NCI-H510A treated with DMSO at 0.1 percent for 48 hours (cell line): ENCODE results near the gene PPFIA1.
"Not testable (repeated sequence)": the region's sequence is repeated elsewhere in the genome, so short reads cannot be mapped to it uniquely, and the experiment has no call there.

Source experiments
- DNase-seq: peaks from one replicate; lab custom pipeline; 2025; lab: John Stamatoyannopoulos, UW

PPFIA1 gene

GRCh38 chr11:70359451-70360205 is 89.1 kb downstream of the PPFIA1 start:
- no peak for DNase-seq

DNA sequence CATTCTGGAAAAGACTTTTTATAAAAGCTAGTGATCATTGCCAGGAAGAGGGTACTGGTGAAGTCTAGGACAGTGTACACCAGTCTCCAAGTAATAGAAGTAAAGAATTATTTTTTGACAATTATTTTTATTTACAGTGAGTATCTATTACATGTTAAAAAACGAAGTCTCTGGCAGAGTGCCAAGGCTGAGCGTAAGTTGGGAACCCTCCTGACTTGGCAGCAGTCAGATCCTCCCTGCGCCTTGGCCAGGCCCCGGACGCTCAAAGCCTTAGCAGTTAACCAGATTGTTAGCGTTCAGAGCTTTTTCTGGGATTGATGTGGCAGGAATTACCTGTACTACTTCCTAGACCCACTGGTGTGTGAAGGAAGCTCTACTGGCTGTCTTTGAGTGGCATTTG is 89.7 kb downstream of the PPFIA1 start:
- DNase-seq = no peak

DNA sequence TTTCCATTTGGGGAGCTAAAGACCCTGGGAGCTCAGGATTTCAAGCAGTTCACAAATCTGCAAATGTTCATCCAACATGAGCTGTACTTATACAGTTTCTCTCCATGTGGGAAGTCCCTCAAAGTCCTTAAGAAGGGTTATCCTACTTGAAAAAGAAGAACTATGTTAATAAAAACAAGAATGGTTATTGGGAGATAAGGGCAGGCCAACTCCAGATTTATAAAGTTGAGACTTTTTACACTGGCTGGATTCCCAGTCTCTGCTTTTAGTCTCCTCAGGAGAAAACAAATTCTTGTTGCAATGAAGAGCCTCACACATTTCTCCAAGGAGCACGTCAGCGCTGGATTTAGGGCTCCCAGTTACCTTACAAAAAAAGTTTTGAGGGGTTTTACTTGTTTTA is 93.7 kb downstream of the PPFIA1 start:
- DNase-seq = no peak

GRCh38 chr11:70364745-70365543 is 94.5 kb downstream of the PPFIA1 start:
- DNase-seq = no peak

- DNase-seq = no peak
These were observed 95.0 kb downstream of the PPFIA1 start for GRCh38 chr11:70365544-70365927.

GRCh38 chr11:70367071-70367470 is 96.6 kb downstream of the PPFIA1 start:
- peak; percentile 78 for DNase-seq

DNA sequence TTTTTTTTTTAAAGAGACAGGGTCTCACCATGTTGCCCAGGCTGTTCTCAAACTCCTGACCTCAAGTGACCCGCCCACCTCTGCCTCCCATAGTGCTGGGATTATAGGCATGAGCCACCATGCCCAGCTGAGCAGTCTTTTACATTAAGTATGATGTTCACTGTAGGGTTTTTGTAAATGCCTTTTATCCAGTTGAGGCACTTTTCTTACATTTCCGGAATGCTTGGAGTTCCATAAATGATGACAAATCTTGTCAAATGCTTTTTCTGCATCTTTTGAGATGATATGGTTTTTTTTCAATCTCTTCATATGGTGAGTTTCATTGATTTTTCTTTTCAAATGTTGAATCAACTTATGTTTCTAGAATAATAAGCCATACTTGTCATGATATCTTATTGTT is 98.5 kb downstream of the PPFIA1 start:
- DNase-seq = no peak

DNA sequence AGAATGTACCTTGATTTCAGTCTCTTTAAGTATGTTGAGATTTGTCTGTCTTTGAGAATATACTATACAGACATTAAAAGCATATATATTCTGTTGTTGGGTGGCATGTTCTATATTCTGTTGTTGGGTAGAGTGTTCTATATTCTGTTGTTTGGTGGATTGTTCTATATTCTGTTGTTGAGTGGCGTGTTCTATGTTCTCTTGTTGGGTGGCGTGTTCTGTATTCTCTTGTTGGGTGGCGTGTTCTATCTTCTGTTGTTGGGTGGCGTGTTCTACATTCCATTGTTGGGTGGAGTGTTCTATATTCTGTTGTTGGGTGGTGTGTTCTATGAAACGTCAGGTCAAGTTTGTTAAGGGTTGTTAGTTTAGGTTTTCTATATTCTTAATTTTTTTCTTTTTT is 100.8 kb downstream of the PPFIA1 start:
- no peak for DNase-seq

- DNase-seq = no peak
These were observed 101.6 kb downstream of the PPFIA1 start for GRCh38 chr11:70372076-70372475.

- DNase-seq = no peak
These were observed 106.1 kb downstream of the PPFIA1 start for GRCh38 chr11:70376621-70377020.

- no peak for DNase-seq
These were observed 107.2 kb downstream of the PPFIA1 start for GRCh38 chr11:70377645-70378044.

GRCh38 chr11:70378506-70379134 is 108.1 kb downstream of the PPFIA1 start:
- no peak for DNase-seq

GRCh38 chr11:70381350-70381749 is 110.9 kb downstream of the PPFIA1 start:
- no peak for DNase-seq

DNA sequence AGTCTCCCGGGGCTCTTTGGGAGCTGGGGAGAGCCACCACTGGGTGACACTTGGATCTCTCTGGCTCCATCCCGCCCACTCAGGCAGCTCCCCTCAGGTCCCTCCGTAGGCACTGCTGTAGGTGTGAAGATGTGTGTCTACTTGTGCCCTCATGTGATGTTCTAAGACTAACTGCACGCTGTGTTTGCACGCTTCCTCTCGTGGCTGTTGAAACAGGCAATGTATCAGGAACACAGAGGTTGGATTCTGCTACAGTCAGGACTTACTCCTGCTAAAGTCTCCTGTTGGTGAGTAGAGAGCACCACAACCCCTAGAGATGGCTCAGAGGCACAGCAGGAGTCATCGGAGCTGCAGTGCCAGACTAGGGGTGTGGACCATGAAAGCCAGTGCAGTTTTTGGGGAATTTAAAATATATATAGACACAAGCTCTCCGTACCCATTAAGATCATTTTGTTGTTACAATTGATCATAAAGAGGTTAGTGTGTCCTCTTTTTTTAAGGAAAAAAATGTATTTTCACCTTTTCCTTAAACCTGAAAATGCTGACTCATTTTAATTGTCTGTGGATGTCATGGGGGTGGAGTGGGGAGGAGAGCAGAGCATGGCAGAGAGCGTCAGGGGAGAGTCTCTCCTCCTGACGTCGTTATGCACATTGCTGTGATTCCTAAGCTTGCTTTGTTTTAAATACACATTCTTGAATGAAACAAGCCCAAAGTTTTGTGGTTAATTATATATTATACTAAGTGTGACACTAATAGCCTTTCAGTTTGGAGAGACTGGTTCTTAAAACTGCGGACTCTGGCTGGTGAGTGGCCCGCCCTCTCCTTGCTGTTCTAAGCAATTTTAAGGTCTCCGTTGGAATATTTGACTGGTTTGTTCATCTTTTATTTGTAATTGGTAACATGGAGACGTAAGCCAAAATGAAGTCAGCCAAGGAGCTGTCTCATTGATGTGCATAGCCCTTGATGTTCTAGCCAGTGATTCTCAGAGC is 111.7 kb downstream of the PPFIA1 start:
- no peak for DNase-seq

DNA sequence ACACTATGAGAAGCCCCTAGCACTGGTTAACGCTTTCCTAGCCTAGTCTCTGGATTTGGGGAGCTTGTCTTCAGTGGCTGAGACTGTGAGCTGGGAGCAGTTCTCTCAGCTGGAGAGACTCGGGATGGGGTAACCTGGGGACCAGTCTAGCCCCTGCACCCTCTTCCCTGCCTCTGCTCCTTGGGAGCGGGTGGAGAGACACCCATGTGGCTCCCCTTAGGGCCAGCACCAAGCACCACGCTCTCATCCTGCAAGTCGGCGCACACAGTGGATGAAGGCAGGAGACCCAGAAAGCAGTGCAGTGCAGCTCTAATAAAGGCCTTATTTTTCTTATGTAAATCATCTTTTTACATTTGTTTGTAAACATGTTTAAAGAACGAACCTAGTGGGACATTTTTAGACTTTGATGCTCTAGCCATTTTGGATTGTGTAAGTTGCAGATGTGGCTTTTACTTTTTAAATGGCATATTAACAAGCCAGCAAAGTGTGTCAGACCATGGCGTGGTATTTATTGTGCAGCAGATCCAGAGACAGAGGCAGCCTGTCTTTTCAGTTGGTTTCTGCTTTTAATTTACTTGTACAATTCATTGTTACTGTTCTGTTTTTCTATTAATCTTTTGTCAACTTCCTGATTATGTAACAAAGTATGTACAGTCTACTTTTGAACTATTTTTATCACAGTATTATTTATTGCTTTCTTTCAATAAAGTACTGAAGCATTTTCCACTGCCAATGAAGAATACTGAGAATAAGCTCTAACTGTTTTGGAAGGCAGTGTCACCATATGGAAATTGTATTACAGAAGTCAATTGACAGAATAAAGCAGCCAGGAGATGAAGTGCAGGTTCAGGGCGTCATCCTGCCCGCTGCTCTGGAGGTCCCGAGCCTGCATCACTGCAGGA is 113.4 kb downstream of the PPFIA1 start:
- DNase-seq = no peak

DNA sequence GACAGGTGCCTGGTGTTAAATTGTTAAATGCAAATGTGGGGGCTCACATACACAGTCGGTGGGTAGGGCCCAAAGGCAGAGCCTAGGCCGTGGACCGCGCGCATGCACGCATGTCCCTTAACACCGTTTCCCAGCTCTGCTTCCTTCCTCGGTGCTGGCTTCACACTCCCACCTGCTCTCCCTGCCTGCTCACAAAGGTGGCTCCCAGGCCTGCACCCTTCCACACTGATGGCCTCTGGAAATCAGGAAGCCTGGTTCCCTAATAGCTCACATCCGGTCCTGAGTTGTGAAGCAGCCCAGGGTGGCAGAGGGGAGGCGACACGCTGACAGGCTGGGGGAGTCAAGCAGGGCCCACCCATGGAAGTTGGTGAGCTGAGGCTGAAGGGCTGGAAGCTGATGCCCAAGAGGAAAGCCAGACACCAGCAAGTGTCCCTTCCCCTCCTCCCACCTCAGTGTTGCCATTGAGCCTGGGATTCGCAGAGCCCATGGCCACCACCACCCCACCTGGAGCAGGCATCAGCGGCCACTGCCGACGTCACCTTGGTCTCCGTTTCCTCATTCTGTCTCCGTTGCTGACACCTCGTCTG is 114.2 kb downstream of the PPFIA1 start:
- no peak for DNase-seq

- no peak for DNase-seq
These were observed 117.1 kb downstream of the PPFIA1 start for GRCh38 chr11:70387564-70387963.

GRCh38 chr11:70389201-70389600 is 118.7 kb downstream of the PPFIA1 start:
- DNase-seq = no peak

DNA sequence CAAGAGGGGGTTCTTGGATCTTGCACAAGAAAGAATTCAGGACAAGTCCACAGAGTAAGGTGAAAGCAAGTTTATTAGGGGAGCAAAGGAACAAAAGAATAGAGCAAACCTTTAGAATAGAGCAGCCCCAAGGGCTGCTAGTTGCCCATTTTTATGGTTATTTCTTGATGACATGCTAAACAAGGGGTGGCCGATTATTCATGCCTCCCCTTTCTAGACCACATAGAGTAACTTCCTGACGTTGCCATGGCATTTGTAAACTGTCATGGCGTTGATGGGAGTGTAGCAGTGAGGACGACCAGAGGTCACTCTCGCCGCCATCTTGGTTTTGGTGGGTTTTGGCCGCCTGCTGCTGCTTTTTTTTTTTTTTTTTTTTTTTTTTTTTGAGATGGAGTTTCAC is 120.4 kb downstream of the PPFIA1 start:
- DNase-seq = not testable (repeated sequence)

DNA sequence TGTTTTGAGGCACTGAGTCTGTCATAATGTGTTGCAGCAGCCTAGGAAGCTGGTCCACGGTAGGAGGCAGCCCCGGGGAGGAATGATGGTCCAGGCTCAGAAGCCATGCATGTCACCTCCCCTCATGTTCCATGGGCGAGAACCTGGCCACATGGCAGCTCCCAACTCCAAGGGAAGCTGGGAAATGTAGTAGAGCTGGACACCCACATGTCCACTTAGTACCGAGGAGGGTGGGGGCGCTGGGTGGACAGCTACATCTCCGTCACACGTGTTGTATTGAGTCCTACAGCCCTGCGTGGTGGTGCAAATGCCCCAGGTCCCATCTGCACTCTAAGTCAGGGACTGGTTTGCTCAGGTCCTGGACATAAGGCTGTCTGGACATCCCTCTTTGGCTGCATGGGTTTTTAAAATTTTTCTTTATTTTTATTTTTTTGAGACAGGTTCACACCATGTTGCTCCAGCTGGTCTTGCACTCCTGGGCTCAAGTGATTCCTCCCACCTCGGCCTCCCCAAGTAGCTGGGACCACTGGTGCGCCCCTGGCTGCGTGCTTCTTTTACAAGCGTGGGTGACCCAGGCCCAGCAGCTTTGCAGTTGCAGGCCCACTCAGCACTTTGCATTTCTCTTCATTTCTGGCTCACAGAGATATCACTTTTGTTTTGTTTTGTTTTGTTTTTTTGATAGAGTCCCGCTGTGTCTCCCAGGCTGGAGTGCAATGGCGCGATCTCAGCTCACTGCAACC is 123.9 kb downstream of the PPFIA1 start:
- DNase-seq = no peak
